GM12801 (cell line): ENCODE measurements around the gene UGT1A9.

Experiments
- TF ChIP-seq, protein P1 (sequence below): IDR thresholded peaks from one replicate; pipeline ENCODE4 v1.5.1; 2011; ENCODE audit warnings: control low read depth; ENCODE audit not compliant: insufficient read length; ENCODE audit errors: extremely low read depth

Gene UGT1A9

DNA sequence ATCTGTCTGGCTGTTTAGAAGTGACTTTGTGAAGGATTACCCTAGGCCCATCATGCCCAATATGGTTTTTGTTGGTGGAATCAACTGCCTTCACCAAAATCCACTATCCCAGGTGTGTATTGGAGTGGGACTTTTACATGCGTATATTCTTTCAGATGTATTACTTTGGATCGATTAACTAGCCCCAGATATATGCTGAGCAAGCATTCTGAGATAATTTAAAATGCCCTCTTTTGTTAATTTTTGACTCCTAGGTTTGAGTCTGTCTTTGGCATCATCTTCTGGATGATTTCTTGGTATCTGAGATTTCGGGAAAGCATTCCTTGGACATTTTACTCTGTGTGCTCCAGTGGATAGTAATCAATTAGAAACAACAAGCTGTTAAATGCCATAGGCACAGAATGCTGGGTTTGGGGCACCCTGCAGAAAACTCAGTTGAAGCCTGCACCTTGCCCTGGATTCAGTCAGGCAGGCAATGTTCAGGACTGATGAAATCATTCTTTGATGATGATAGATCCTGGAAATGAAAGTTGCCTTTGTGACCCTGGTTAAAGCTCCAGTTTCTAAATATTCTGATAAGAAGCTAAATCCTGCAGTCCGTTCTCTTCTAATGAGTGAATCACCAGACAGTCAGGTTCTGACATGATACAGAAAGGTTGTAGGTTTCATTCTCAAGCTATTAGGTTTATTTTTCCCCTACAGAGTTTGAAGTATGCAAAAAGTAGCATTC, 89.5 kb downstream of the UGT1A9 start:
- TF ChIP-seq, protein P1, sequence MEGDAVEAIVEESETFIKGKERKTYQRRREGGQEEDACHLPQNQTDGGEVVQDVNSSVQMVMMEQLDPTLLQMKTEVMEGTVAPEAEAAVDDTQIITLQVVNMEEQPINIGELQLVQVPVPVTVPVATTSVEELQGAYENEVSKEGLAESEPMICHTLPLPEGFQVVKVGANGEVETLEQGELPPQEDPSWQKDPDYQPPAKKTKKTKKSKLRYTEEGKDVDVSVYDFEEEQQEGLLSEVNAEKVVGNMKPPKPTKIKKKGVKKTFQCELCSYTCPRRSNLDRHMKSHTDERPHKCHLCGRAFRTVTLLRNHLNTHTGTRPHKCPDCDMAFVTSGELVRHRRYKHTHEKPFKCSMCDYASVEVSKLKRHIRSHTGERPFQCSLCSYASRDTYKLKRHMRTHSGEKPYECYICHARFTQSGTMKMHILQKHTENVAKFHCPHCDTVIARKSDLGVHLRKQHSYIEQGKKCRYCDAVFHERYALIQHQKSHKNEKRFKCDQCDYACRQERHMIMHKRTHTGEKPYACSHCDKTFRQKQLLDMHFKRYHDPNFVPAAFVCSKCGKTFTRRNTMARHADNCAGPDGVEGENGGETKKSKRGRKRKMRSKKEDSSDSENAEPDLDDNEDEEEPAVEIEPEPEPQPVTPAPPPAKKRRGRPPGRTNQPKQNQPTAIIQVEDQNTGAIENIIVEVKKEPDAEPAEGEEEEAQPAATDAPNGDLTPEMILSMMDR = no peak

DNA sequence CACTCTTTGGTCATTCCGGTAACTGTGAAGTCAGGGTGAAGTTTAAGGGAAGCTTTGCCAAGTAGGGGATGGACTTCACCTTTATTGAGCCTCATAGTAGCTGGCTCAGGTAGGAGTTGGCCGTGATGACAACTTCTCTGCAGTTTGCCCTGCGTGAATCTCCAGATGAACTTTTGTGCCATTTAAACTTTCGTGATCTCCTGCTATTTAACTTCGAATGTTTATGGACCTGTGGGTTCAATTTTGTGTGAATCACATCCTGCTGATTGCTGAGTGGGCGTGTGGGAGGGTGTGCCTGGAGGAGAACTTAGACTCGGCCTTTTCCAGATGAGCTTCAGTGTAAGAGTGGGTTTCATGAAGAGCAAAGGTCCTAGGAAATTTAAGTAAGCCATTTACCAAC, 92.6 kb downstream of the UGT1A9 start:
- TF ChIP-seq, protein P1 = no peak

DNA sequence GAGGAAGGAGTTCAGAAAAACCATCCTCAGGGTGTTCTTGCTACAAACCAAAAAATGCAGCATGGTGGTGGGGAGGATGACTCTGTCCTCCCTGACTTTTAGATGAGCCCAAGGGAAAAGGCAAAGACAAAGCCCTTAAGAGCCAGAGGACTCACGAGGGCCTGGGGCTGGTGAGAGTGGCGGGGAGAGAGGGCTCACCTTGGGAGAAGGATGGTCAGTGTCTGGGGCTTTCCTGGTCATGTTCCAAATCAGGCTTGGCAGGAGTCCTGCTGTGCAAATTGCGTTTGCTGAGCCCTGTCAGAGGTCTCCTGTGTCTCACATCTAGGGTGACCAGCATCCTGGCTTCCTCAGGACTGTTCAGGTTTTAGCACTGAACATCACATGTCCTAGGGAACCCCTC, 93.1 kb downstream of the UGT1A9 start:
- TF ChIP-seq, protein P1 = no peak

DNA sequence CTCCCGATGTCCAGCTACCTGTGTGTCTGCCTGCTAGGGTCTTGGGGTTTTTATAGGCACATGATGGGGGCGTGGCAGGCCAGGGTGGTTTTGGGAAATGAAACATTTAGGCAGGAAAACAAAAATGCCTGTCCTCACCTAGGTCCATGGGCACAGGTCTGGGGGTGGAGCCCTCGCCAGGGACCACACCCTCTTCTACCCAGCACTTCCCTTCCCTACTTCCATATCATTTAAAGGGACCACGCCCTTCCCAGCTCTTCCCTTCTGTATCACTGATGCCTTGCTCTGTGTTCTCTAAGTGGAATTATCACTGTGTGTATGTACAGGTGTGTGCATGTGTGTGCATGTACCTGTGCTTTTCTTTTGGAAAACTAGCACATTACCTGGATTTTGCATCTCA, 94.7 kb downstream of the UGT1A9 start:
- TF ChIP-seq, protein P1 = no peak

DNA sequence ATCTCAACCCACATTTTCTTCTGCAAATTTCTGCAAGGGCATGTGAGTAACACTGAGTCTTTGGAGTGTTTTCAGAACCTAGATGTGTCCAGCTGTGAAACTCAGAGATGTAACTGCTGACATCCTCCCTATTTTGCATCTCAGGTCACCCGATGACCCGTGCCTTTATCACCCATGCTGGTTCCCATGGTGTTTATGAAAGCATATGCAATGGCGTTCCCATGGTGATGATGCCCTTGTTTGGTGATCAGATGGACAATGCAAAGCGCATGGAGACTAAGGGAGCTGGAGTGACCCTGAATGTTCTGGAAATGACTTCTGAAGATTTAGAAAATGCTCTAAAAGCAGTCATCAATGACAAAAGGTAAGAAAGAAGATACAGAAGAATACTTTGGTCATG, 96.4 kb downstream of the UGT1A9 start:
- TF ChIP-seq, protein P1 = no peak

DNA sequence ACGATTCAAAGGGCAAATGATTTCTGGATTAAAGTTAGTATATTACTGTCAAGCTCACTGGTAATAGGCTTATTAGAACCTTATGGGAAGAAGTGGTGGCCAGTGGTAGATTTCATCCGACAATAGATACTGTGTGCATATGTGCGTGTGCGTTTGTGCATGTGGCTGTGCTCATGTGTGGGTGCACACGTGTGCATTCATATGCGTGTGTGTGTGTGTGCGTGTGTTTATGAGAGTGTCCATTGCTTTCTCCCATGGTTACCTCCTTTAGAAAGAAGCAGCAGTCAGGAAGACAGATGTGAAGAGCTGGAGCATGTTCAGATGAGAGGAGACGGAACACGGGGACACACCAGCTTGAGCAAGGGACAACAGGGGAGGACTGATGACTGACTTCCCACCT, 97.6 kb downstream of the UGT1A9 start:
- TF ChIP-seq, protein P1 = no peak

DNA sequence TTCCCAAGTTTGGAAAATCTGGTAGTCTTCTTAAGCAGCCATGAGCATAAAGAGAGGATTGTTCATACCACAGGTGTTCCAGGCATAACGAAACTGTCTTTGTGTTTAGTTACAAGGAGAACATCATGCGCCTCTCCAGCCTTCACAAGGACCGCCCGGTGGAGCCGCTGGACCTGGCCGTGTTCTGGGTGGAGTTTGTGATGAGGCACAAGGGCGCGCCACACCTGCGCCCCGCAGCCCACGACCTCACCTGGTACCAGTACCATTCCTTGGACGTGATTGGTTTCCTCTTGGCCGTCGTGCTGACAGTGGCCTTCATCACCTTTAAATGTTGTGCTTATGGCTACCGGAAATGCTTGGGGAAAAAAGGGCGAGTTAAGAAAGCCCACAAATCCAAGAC, 100.5 kb downstream of the UGT1A9 start:
- TF ChIP-seq, protein P1 = no peak

DNA sequence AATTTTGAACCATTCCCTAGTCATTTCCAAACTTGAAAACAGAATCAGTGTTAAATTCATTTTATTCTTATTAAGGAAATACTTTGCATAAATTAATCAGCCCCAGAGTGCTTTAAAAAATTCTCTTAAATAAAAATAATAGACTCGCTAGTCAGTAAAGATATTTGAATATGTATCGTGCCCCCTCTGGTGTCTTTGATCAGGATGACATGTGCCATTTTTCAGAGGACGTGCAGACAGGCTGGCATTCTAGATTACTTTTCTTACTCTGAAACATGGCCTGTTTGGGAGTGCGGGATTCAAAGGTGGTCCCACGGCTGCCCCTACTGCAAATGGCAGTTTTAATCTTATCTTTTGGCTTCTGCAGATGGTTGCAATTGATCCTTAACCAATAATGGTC, 100.9 kb downstream of the UGT1A9 start:
- TF ChIP-seq, protein P1 = no peak
